Measurements from ENCODE around the gene LTB4R2. TPM values are rescaled to one million over a fixed set of nuclear protein-coding genes. Genes with fewer than 3 reads are reported as not detected.

Gene LTB4R2
- total and polyA plus RNA-seq, 12 donors: 0.51 to 2.4 (median 1.1) TPM

DNA sequence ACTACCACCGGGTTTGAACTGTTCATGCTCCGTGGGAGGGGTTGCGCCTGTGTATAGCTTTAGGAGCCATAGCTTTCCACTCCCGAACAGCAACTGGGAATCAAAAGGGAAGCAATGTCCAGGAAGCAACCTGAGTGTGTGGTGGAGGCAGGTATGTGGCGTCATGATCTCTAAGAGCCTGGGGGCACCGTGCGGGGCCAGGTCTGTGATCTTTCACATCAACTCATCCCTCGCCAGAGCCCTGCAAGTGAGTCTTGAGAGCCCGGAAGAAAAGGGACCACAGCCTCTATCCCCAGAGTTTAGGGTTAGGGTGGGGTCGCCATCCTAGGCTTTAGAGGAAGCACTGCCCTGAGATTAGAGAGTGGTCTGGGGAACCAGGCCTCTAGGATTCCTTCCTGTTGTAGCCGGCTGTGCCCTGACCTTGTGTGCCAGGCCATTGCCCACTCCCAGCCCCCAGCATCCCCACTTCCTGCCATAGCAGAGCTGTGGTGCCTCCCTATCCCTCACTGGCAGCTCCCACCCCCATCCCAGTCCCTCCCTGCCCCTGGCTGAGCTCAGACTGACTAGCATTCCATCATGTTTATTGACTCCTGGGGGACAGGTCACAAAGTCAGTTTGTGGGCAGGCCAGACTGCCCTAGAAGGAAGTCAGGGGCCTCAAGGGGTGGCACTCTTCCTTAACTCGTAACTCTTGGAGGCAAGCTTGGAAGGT is 25.7 kb downstream of the LTB4R2 start:
- TF ChIP-seq, protein P1, sequence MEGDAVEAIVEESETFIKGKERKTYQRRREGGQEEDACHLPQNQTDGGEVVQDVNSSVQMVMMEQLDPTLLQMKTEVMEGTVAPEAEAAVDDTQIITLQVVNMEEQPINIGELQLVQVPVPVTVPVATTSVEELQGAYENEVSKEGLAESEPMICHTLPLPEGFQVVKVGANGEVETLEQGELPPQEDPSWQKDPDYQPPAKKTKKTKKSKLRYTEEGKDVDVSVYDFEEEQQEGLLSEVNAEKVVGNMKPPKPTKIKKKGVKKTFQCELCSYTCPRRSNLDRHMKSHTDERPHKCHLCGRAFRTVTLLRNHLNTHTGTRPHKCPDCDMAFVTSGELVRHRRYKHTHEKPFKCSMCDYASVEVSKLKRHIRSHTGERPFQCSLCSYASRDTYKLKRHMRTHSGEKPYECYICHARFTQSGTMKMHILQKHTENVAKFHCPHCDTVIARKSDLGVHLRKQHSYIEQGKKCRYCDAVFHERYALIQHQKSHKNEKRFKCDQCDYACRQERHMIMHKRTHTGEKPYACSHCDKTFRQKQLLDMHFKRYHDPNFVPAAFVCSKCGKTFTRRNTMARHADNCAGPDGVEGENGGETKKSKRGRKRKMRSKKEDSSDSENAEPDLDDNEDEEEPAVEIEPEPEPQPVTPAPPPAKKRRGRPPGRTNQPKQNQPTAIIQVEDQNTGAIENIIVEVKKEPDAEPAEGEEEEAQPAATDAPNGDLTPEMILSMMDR (IDR thresholded peaks at IDR 0.05): no peak
- WGBS, 2 donors: 66 to 67% methylated on average over 12 of the region's 12 CpGs
- intact Hi-C loops (cut with DNase I): loop anchor here in 5 of 10 donors (1.0 to 2.0 kb wide), 3 partner anchors 31 to 101 kb away; no protein-coding TSS in a partner anchor
- peaks cover 12 to 83% (median 56%) of the 10 kb centered on the region in 9 donors for H3K4me1 ChIP-seq
- H3K27me3 ChIP-seq: peaks cover 0 to 59% (median 26%) of the 10 kb centered on the region in 7 donors
- H3K9me3 ChIP-seq: no peaks in the 10 kb centered on the region
- peak overlapping the region; percentile 86 to 98 (median 94) for H3K27ac ChIP-seq
- no peak for DNase-seq
- H3K4me3 ChIP-seq: peak overlapping the region in 9 of 10 donors; percentile 63 to 88 (median 70)
- H3K36me3 ChIP-seq: peaks cover 0 to 38% (median 0%) of the 10 kb centered on the region in 9 donors
- no peak for ATAC-seq

DNA sequence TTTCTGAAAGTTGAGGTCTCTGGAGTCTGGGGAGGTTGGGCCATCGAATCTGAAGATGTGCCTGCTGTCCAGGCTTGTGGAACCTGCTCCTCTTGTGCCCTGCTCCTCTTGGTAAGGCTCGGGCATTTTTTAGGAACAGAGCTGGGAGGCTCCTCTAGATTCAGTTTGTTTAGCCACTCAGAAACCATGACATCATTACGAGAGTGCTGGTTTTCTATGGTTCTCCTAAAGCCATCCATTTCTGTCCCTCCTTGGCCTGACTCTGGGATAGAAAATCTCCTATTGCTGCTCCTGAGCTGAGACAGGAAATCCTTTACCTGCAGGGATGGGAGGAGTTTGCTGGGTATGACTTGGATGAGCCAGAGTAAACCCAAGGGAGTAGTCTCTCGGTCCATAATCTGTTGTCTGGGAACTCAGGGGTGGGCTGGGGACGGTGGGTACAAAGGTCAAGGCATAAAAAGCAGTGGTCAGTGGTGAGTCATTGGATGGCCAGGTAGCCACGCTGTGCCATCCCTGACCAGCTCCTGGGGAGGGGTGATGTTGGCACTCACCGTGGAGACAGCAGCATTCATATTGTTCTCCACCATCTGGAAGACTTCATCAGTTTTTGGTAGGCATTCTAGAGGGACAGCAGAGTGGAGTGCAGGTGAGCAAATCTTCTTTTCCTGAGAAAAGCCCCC is 27.3 kb downstream of the LTB4R2 start:
- H3K4me3 ChIP-seq: no peak overlapping the region
- intact Hi-C loops (cut with DNase I): no loop called here
- TF ChIP-seq, protein P1 (IDR thresholded peaks at IDR 0.05): no peak
- WGBS, 2 donors: 91 to 93% methylated on average over 7 of the region's 7 CpGs
- H3K27me3 ChIP-seq: peaks cover 0 to 59% (median 26%) of the 10 kb centered on the region in 7 donors
- DNase-seq: no peak
- H3K4me1 ChIP-seq: peaks cover 12 to 70% (median 47%) of the 10 kb centered on the region in 9 donors
- H3K27ac ChIP-seq: no peak overlapping the region
- H3K36me3 ChIP-seq: peaks cover 0 to 30% (median 0%) of the 10 kb centered on the region in 9 donors
- H3K9me3 ChIP-seq: no peaks in the 10 kb centered on the region
- no peak for ATAC-seq

DNA sequence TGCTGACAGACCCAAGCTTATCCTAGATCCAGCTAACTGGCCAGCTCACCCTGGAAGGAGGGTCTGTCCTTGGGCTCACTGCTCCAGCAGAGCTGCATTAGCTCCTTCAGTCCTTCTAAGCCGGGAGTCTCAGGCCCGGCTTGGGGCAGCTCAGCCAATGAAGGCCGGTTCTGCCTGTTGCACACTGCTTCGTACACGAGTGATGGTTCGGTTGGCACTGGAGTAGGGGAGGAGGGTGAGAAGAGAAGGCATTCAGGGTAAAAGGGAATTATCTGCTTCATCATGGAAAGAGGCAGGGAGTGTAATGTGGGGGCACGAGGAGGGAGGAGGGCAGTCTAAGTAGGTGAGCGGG is 27.9 kb downstream of the LTB4R2 start:
- no peak overlapping the region for H3K27ac ChIP-seq
- H3K27me3 ChIP-seq: peaks cover 0 to 56% (median 26%) of the 10 kb centered on the region in 7 donors
- H3K4me3 ChIP-seq: no peak overlapping the region
- DNase-seq (no peak), ATAC-seq (no peak)
- peaks cover 0 to 26% (median 0%) of the 10 kb centered on the region in 9 donors for H3K36me3 ChIP-seq
- no peaks in the 10 kb centered on the region for H3K9me3 ChIP-seq
- WGBS, 2 donors: 92 to 96% methylated on average over 8 of the region's 8 CpGs
- TF ChIP-seq, protein P1 (IDR thresholded peaks at IDR 0.05): no peak
- intact Hi-C loops (cut with DNase I): no loop called here
- H3K4me1 ChIP-seq: peaks cover 8 to 65% (median 42%) of the 10 kb centered on the region in 9 donors

DNA sequence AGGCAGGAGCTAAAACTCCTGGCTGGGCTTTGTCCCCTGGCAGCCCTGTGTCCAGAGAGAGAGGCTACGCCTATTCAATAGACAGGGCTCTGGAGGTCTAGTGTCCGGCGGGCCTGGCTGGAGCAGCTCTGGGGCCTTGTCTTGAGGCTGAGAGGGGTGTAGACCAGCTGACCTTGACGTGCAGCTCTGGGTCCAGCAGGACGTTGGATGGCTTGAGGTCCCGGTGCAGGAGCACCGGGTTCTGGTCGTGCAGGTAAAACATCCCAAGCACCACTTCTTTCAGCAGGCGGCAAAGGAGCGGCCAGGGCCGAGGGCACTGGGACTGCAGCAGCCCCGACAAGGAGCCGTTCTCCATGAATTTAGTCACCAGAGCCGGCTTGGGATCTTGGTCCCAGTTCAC is 28.9 kb downstream of the LTB4R2 start:
- no peak for ATAC-seq
- H3K4me1 ChIP-seq: peaks cover 8 to 54% (median 35%) of the 10 kb centered on the region in 9 donors
- no peak for DNase-seq
- H3K27ac ChIP-seq: peak overlapping the region in 7 of 10 donors; percentile 13 to 91 (median 66)
- peaks cover 0 to 48% (median 26%) of the 10 kb centered on the region in 7 donors for H3K27me3 ChIP-seq
- TF ChIP-seq, protein P1 (IDR thresholded peaks at IDR 0.05): no peak
- intact Hi-C loops (cut with DNase I): no loop called here
- H3K4me3 ChIP-seq: peak overlapping the region; percentile 16 to 67 (median 54)
- no peaks in the 10 kb centered on the region for H3K9me3 ChIP-seq
- peaks cover 0 to 26% (median 0%) of the 10 kb centered on the region in 9 donors for H3K36me3 ChIP-seq
- WGBS, 2 donors: 68 to 75% methylated on average over 14 of the region's 14 CpGs

Data from heart right ventricle (tissue), 16 donors.